Neutrophil (primary cell): ENCODE measurements around the gene PDLIM7.

Experiments used
- H3K27ac ChIP-seq: fragments of 200-600 bp; sonication (generic); 2 replicates; pipeline ENCODE4 v1.5.1; 2016; ENCODE audit warnings: mild to moderate bottlenecking, moderate library complexity
- H3K27me3 ChIP-seq: fragments of 200-600 bp; sonication (generic); 2 replicates; pipeline ENCODE4 v1.6.0; 2016; ENCODE audit warnings: mild to moderate bottlenecking
- H3K36me3 ChIP-seq: fragments of 200-600 bp; sonication (generic); 2 replicates; pipeline ENCODE4 v1.5.1; 2017
- H3K4me1 ChIP-seq, 2 experiments: fragments of 200-600 bp in 1 of 2; sonication (generic) in 1 of 2; 1 replicate in 1 of 2; 2 replicates in 1 of 2; pipeline versions ENCODE4 v1.5.1 to v1.6.1; 2013 to 2016; ENCODE audit warnings: low read depth in 1 of 2, low read length in 1 of 2, mild to moderate bottlenecking in 1 of 2, moderate library complexity in 1 of 2; ENCODE audit not compliant: control insufficient read depth in 1 of 2, insufficient read depth in 1 of 2
- H3K4me3 ChIP-seq, 2 experiments: fragments of 200-600 bp in 1 of 2; sonication (generic) in 1 of 2; 1 replicate in 1 of 2; 2 replicates in 1 of 2; pipeline ENCODE4 v1.5.1; 2013 to 2016; ENCODE audit warnings: low read depth in 1 of 2, low read length in 1 of 2, mild to moderate bottlenecking in 1 of 2, moderate library complexity in 1 of 2
- H3K9me3 ChIP-seq: fragments of 200-600 bp; sonication (generic); 2 replicates; pipeline ENCODE4 v1.5.1; 2016
- CTCF ChIP-seq: fragments of 200-600 bp; sonication (generic); IDR thresholded peaks from 2 replicates; pipeline ENCODE4 v1.5.1; 2016; ENCODE audit warnings: antibody characterized with exemption

PDLIM7 gene

DNA sequence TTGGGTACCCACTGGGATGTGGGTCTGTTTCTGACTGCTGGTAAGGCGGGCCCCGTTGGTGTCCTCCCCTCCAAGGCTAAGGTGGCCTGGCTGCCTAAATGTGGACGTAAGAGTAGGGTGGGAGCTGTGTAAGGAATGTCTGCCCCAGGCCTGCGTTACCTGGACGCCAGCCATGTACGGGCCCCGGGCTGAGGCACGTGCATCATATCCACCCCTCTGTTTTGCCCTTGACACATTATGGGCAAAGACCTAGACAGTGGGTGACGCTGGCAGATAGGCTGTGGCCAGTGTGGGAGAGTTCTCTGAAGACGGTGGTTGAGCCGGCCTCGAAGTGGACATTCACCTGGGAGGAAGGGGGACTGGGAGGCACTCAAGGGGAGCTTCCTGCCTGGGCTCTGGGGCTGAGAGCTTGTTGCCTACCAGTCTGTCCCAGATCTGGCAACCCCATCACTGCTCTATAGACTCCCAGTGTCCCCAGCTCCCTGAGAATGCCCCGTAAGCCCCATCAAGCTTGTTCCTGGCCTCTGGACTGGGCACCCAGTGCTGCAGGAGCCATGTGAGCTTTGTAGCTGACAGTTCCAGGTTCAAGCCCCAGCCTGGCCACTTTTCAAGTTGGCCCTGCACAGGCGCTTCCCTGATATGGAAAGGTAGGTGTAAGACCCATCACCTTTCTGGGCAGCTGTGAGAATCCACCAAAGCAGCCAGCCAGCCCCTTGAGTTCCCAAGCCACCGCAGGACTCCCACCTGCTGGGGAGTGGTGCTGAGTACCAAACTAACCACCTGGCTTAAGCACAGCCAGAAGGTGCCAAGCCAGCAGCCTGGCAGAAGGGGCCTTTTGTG lies 54.0 kb downstream of the PDLIM7 start:
- Histone ChIP-seq H3K27ac (peak overlapping the region; percentile 98), H3K4me3 (no peak overlapping the region), H3K9me3 (no peaks in the 10 kb centered on the region), H3K36me3 (peaks cover 66% of the 10 kb centered on the region), H3K4me1 (peaks cover 66 to 76% of the 10 kb centered on the region in 2 experiments), H3K27me3 (no peaks in the 10 kb centered on the region)
- TF ChIP-seq CTCF, result no peak

GRCh38 chr5:177442066-177442826 lies 55.2 kb downstream of the PDLIM7 start:
- no peaks in the 10 kb centered on the region for H3K9me3 ChIP-seq
- no peak overlapping the region for H3K4me3 ChIP-seq
- TF ChIP-seq CTCF, result no peak
- peak overlapping the region; percentile 98 for H3K27ac ChIP-seq
- peaks cover 65 to 67% of the 10 kb centered on the region in 2 experiments for H3K4me1 ChIP-seq
- no peaks in the 10 kb centered on the region for H3K27me3 ChIP-seq
- H3K36me3 ChIP-seq, result peaks cover 77% of the 10 kb centered on the region

DNA sequence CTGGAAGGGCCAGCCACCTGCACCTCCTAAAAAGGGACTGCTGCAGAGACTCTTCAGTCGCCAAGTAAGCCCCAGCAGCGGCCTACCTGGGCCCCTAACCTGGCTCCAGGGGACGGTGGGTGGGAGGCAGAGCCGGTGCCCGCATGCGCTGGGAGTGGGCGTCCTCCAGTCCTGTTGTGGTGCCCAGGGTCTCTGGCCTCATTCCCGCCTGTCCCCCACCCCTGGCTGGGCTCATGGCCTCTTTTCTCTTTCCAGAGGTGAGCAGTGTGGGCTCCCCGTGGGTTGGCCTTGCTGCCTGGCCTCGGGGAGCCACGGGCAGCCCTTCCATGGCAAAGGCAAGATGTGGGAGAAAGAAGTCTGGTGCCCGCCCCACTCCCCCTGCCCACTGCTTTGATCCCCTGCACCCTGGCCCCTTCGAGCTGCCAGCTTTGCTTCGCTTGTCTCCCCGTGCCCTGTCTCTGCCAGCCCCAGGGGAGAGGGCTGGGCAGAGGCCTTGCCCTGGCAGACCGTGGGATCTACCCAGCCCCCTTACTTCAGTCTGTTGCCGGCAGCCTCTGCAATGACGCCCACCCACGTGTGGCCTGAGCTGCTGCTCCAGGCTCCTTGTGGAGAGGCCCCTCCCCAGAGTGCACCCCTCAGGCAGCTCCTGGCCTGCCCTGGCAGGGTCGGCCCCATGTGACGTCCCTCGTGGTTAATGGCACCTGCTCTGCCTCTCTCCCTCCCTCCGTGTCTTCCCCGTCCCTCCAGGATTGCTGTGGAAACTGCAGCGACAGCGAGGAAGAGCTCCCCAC lies 56.2 kb downstream of the PDLIM7 start:
- H3K36me3 ChIP-seq, result peaks cover 88% of the 10 kb centered on the region
- H3K27me3 ChIP-seq, result no peaks in the 10 kb centered on the region
- H3K27ac ChIP-seq, result peak overlapping the region; percentile 98
- H3K4me3 ChIP-seq, result no peak overlapping the region
- TF ChIP-seq CTCF, result no peak
- peaks cover 65 to 67% of the 10 kb centered on the region in 2 experiments for H3K4me1 ChIP-seq
- H3K9me3 ChIP-seq, result no peaks in the 10 kb centered on the region

DNA sequence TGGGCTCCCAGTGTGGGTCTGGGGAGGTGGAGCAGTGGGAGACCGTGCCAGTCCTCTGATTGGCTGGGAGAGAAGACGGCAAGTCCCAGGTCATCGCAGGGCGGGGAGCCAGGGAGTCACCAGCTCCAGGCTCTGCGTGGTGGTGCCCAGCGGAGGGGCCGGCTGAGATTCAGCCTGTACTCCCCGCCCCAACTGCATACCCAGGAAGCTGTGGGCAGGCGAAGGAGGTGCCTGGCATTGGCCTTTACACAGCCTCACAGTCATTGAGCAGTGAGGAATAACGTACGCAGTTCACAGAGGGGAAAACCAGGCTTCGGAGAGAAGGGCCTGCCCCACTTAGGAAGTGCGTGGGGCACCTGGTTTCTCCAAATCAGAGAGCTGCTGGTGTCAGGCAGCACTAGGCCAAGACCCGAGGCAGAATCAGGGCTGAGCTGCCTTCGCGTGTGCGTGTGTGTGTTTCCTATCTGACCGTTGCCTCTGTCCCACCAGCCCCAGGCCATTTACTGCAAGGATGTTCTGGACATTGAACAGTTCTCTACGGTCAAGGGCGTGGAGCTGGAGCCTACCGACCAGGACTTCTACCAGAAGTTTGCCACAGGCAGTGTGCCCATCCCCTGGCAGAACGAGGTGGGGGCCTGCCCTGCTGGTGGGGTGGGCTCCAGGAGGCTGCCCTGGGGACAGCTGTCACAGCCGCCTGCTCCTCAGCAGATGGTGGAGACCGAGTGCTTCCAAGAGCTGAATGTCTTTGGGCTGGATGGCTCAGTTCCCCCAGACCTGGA lies 57.0 kb downstream of the PDLIM7 start:
- H3K4me3 ChIP-seq, result no peak overlapping the region
- H3K27ac ChIP-seq, result peak overlapping the region; percentile 98
- no peaks in the 10 kb centered on the region for H3K9me3 ChIP-seq
- peaks cover 96% of the 10 kb centered on the region for H3K36me3 ChIP-seq
- TF ChIP-seq CTCF, result no peak
- peaks cover 65 to 66% of the 10 kb centered on the region in 2 experiments for H3K4me1 ChIP-seq
- H3K27me3 ChIP-seq, result no peaks in the 10 kb centered on the region
